HL-60/S4 (cell line): Measurements from ENCODE around the gene DDX39B.

ENCODE experiments used
- in situ Hi-C: fragments of 300-500 bp; cut with MboI; formaldehyde crosslinking; loops from 2 replicates; pipeline ENCODE4 v1.14.3; 2022; ENCODE audit warnings: low sequenced_read_pairs

DDX39B gene

DNA sequence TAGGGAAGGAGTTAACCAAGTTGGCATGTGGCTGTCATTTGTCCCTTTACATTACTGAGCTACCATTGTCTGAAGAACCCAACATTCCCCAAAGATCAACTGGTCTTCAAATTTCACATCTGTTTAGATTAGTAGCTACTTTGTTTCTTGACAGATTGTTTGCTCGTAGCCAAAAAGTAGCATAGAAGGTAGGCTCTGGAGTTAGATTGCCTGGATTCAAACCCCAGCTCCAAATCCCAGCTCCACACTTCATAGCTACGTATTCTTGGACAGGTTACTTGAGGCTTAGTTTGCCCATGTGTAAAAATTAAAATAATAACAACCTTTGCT, 6.7 kb upstream of the DDX39B start:
- in situ Hi-C loops = no loop called here

DNA sequence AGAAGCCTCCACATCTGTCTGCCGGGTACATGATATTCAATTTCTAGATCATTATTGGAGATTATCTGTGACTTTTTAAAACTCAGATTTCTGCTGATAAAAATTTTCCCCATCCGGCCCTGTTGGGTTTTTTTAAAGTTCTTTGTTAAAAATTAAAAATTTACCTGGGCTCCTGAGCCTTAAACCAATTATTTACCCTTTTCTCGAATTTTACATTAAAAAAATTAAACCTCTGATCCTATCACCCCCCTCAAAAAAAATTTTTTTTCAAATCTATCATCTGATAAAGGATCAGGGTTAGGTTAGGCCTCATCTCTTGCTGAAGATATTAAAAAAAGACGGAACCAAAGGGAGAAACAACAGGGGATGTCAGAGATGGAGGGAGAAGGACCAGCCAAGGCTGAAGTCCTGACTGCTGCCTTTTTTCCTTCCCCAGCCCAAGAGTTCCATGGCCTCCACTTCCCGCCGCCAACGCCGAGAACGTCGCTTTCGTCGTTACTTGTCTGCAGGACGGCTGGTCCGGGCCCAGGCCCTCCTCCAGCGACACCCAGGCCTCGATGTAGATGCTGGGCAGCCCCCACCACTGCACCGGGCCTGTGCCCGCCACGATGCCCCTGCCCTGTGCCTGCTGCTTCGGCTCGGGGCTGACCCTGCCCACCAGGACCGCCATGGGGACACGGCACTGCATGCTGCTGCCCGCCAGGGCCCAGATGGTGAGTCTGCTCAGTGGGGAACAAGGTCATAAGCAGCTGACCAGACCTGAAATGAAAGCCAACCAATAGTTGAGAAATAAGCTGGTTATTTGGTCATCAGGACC, 6.1 kb upstream of the DDX39B start:
- in situ Hi-C loops = no loop called here

DNA sequence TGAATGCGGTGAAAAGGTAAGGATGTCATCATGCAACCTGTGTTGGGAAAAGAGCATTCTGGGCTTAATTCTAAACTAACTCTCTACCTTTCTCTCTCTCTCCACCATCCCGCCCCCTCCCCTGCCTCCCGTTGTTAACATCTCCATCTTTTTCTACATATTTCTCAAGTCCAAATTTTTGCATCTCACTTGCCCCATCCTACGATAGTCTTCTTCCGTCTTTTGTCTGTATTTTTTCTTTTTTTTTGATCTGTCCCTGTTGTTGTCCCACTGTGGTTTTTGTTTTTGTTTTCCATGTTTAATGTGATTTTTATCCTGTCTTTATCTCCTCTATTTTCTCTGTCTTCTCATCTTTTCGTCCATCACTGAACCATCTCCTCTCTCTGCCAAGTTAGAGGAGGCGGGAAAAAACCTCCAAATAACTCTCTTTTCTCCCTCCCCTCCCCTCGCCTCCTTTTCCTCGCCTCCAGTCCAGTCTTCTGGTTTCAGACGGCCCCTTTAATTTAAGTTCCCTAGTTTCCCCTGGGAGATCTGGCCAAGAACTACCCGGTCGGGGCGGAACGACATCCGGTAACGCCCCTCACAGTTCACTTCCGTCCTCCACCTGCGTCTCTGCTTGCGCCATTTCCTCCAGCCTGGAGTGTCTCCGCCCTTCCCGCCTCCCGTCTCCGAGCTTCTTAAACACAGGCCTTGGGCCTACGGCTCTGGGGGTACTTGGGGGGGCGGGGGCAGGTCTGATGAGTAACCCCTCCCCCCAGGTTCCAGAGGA, 5.3 kb upstream of the DDX39B start, which contains the start of gene NFKBIL1:
Gene NFKBIL1, plus strand, starts transcription at position 651 of the 769 bp plus-strand sequence. Its CDS starts 87 bp downstream, at position 738.
- in situ Hi-C loops = no loop called here

DNA sequence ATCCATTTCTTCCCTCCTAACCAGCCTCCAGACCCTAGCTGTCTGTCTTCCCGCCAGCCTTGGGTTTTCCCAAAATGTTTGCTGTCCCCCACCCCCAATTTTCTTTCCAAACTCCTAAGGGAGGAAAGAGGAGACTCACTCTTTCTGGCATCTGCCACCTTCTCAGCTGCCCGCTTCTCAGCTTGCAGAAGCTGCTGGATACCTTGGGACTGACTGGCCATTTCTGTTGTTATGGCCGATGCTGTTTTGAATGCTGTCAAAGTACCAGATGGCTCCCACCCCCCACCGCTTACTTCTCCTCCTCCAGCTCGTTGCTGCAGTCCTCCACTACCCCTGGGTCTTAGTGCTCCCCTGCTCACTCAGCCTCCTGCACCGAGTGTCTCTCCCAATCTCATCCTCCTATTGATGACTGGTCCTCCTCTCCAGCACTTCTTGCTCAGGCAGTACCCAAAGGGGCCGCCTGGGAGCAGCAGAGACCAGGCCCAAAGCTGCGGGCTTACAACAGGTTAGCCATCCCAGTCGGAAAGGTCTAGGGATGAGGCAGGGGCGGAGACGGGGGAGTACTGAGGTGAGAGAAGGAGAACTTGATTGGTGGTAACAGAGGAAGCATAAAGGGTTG, 4.6 kb upstream of the DDX39B start, which contains the start of gene ATP6V1G2:
Gene ATP6V1G2, minus strand, starts transcription at position 270 of the 619 bp plus-strand sequence. Its CDS starts 49 bp downstream, at position 221.
- in situ Hi-C loops = no loop called here

DNA sequence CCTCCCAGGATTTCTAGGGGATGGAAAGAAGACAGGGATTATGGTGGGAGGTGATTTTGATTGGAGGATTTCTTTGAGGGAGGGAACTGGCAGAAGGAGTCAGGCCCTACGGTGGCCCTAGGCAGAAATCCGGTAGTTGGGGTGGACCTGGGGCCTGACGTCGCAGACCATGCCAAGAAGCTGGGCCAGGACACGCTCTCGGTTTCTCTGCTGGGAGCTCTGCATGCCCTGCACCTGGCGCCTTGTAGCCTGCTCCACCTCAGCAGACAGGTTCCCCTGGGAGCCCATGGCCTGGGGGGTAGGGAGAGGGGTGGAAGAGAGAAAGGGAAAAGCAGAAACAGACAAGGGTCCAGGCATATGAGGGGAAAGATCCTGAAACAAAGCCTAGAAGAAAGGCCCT, 3.5 kb upstream of the DDX39B start:
- in situ Hi-C loops = no loop called here

DNA sequence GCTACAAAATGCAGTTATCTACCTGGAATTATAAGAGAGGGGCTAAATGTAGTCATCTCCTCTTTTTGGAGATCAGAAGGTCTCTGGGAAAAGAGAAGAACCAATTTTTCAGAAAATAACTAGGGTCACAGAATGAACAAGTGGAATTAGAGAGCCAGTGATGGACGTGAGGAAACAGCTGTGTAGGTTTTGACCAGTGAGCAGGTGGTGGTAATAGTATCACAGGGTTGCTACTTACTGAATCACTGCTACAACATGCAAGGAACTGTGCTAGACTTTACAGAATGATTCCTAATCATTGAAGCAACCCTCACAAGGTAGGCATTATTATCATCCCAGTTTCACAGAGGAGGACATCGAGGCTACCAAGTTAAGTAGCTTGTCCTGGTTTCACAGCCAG, 2.9 kb upstream of the DDX39B start:
- in situ Hi-C loops = no loop called here

DNA sequence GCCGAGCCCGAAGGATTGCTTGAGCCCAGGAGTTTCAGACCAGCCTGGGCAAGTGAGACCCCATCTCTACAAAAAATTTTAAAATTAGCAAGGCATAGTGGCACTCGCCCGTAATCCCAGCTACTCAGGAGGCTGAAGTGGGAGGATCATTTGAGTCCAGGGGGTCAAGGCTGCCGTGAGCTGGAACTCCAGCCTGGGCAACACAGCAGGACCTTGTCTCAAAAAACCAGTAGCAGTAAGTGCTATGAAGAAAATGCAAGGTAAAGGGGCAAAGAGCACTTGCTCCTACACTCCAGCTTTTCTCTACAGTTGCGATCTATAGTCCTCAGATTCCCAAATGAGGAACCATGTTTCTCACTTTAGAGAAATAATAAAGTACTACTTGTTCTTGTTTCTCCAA, 1.8 kb upstream of the DDX39B start:
- in situ Hi-C loops = no loop called here

DNA sequence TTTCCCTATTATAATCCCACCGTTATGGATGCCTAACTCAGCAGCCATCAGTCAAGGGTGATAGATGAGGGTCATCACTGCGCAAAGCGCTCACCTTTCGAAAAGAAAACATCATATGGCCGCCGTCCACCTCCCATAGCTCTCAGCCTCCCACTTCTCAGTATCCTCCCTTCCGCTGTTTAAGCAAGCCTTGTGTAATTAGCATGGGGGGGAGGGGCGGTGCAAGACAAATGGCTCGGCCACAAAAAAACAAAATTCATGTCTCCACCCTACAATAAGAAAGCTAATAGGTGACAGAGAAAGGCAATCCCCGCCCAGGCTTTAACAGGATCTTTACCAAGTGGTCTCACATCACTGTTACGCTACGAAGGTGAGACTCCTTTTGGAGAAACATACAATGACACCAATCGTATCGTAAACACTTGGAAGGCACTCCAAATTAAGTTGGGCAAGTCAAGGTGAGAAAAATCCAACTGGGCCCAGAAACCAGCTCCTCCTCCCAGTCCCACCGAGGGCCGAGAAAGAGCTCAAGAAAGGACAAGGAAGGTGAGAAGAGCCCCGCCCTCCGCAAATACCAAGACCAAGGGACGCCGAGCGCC, 645 bp downstream of the DDX39B start:
- in situ Hi-C loops = no loop called here

DNA sequence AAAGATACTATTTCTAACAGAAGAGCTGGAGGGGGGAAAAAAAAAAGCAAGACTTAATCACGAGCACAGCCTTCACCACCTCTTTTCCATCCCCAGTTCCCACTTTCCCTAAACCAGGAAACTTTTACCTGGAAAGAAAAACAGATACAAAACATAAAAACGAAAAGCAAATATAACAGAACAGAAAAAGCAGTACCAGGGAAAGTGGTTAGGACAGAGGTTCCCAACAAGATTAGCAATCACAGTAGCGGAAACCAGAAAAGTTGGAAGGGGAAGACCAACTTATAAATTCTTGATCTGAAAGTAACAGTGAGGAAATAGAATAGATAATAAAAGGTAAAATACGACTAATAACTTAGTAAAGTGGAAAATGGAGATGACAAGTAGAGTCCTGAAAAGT, 1.2 kb downstream of the DDX39B start:
- in situ Hi-C loops = no loop called here

DNA sequence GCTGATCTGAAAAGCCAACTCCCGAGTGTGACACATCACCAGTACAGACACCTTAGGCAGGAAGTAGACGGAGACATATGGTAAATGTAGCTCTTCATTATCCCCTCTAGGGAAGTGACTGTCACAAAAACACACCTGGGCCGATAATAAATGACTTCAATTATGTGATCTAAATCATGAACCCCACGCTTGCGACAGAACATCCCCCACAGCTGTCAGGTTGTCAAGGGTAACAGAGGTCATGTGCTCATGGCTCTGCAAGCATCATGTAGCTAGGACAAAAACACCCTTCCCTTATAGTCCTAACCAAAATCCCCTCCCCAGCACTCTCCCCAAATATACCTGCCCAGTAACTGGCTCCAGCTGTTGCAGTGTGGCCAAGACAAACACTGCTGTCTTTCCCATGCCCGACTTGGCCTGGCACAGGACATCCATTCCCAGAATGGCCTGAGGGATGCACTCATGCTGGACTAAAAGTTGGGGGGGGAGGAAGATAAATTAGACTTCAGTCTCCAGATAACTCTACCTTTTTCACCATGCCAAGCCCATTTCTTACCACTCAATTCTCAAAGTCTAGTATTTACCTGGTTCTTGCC, 2.9 kb downstream of the DDX39B start:
- in situ Hi-C loops = no loop called here

DNA sequence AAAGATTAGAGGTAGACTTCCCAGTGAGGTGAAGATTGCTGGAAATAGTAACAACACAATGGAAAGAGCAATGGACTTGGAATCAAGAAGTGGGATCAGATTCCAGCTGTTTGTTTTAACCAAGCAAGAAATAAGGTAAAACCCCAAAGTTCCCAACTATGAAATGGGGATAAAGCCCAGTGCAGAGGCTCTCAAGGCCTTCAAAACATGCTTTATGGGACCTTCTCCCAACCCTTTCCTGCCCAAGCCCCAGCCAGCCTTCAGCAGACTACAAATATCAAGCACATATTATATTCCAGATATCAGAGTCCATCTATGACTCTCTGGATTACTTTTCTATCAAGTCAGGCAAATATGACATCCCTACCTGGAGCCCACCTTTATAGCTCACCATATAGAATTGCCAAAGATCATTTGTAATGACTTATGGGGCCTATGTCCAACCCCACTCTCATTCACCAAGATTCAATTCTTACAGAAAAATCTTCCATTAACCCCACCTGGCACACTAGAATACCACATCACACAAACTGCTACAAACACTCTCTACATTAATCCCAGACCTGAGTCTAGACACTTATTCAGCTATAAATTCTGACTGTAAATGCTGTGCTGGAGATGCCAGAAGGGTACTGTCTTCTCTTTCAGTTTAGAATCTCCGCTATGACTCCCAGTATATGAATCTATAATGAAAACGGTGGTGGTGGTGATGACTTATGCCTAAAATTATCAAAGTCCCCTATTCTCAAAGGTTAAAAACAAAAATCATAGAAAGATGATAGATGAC, 6.1 kb downstream of the DDX39B start:
- in situ Hi-C loops = no loop called here

DNA sequence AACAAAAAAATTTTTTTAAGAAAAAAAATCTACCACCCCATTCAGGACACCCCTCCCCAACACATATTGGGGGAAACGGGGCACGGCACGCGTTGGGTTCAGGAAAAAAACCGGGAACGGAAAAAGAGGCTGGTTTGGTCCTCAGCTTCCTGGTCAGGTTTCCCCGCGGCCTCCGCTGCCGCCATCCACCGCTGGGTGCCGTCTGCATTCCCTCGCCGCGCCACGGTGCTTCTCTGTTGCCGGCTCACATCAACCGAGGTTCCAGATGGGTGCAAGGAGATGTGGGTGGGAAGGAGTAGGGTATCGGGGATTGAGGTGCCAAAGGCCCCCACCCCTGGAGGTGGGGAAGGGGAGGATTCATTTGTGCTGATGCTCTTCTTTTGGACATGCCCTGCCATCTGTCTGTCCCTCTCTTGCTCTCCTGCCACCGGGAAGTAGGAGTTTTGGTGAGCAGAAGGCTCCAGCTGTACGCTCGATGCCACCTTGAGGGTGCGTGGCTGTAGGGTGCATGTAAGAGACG, 7.2 kb downstream of the DDX39B start:
- in situ Hi-C loops = no loop called here

DNA sequence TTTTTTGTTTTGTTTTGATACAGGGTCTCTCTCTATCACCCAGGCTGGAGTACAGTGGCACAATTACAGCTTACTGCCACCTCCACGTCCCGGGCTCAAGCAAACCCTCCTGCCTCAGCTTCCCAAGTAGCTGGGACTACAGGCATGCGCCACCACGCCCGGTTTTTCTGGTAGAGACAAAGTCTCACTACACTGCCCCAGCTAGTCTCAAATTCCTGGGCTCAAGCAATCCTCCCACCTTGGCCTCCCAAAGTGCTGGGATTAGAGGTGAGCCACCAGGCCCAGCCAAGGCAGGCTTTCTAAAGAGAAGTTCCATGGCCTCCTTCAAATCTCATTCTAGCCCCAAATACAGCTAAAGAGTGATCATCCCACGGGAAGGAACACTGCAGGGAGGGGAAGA, 7.8 kb downstream of the DDX39B start:
- in situ Hi-C loops = no loop called here

DNA sequence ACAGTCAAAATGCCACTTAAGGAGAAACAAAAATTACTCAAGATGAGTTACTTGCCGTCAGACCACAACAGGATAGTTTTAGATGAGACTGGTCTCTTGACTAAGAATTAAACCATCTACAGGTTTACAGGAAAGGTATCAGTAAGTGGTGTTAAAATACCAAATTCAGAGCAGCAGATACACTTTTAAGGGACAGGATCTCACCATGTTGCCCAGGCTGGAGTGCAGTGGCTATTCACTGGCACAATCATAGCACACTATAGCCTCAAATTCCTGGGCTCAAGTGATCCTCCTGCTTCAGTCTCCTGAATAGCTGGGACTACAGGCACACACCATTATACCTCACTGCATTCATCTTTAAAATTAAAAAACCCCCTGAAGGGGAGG, 8.4 kb downstream of the DDX39B start:
- in situ Hi-C loops = no loop called here

DNA sequence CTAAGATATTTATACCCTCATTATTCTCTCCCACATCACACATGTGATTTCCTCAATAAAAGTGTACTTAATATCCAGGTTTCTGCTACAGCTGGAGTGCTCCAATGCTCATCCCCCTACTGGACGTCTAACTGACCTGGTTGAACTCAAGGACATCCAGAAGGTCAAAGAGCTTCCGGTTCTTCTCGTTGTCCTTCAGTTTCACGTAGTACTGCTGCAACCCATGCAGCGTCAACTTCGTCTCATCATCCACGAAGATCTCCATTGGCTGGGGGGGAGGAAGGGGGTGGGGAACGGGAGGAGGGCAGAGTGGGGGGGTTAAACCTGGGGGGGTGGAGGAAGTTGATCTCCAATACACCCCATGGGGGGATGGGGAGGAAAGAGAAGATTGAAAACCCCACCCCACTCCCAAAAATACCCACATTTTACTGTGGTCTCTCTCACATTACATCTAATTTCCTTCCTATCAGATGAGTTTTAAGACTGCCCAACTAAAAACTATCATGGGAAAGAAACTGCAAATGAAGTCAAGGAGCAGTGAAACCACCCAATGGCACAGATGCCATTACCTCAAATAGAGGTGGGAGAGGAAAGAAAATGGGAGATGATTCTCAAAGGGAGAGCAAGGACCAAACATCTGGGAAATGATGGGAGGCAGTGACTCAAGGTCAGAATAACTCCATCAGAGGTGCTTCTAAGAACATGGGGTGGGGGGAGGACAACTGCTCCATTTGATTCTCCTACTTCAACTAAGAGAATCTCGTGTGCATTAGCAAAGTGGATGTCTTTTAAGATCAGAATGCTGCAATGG, 9.0 kb downstream of the DDX39B start:
- in situ Hi-C loops = no loop called here

DNA sequence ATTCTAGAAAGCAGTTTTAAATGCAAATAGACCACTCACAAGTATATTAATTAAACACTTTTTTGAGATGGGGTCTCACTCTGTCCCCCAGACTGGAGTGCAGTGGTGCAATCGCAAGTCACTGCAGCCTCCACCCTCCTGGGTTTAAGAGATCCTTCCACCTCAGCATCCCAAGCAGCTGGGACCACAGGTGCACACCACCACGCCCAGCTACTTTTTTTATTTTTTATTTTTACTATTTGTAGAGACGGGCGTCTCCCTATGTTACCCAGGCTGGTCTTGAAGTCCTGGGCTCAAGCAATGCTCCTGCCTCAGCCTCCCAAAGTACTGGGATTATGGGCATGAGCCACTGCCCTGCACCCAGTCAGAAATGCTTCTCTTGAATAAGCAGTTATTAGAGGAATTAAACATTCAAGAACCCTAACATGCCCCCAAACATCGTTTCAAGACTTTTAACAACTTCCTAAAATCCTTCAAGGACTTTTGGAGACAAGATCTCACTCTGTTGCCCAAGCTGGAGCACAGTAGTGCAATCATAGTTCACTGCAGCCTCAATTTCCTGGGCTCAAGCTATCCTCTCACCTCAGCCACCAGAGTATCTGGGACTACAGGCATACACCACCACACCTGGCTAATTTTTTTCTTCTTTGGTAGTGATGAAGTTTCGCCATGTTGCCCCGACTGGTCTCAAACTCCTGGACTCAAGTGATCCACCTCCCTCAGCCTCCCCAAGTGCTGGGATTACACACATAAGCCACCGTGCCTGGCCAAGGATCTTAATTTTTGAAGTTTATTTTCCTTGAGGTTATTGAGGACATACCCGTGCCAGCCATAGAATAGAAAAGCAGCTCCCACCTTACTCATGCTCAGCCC, 9.8 kb downstream of the DDX39B start:
- in situ Hi-C loops = no loop called here

DNA sequence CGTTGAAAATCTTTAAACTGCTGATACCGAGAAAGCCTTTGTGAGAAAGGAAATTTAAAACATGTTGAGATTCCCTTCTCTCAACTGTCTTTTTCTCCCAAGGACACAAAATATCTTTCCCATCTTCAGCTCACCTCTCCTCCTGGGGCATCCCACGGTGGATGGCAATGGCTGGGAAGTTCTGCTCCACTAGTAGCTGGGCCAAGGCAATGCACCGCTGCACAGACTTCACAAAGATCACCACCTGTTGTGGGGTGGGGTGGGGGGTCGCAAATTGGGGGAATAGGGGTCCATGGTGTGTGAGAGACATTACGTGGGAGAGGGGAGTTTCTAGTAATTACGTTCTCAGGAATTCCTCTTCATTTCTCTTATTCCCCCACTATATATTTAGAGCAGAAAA, 10.6 kb downstream of the DDX39B start:
- in situ Hi-C loops = no loop called here

DNA sequence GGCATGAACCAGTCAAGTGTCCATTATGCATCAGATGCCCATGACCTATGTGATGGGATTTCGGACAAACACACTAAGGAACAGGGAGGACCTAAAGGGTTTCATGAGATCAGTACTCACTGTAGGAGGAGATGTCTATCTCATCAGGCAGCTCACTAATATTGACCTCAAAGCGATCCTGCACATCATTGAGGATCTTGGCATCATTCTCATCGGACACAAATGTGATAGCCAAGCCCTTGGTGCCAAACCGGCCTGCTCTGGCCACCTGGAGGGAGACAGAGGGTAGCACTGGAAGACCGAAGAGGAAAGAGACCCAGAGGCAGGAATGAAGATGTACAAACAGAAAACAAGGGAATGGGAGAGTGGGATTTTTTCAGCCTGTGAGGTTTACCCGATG, 11.1 kb downstream of the DDX39B start:
- in situ Hi-C loops = no loop called here
